IMR-90 (cell line): ENCODE measurements around the gene BUD23. TPM values are rescaled to one million over a fixed set of nuclear protein-coding genes. Genes with fewer than 3 reads are reported as not detected.
"Not testable (repeated sequence)": the region's sequence is repeated elsewhere in the genome, so short reads cannot be mapped to it uniquely, and the experiment has no call there.

ENCODE experiments used
- ATAC-seq: fragments of 200-7000 bp; cut with Tn5 transposase; 2 replicates; pipeline ENCODE4 v1.9.1; 2020; ENCODE audit warnings: low read depth, mild to moderate bottlenecking, moderate library complexity
- BruUV-seq: library from RNA; stranded (reverse); fragments of 400-500 nt; replicated peaks from 2 replicates; lab custom pipeline; 2021; lab: Mats Ljungman, UMichigan
- CTCF ChIA-PET: fragments of 300-600 bp; formaldehyde crosslinking; extraction: SDS; loops from one replicate; lab custom pipeline; 2021; ENCODE audit warnings: antibody characterized with exemption; lab: Yijun Ruan, JAX
- POLR2A ChIA-PET: fragments of 300-600 bp; sonication (Branson Sonifier 250); formaldehyde crosslinking; loops from one replicate; lab custom pipeline; 2022; ENCODE audit warnings: antibody characterized with exemption; ENCODE audit not compliant: unreplicated experiment; lab: Charles Lee
- DNase-seq: peaks from one replicate; pipeline ENCODE4 v3.0.0; 2013
- H2AFZ ChIP-seq: replicated peaks from 2 replicates; pipeline ENCODE3; 2013; ENCODE audit warnings: low read length, mild to moderate bottlenecking; ENCODE audit not compliant: poor library complexity
- H2AK5ac ChIP-seq: 2 replicates; pipeline ENCODE4 v1.6.1; 2013; ENCODE audit warnings: low read depth, low read length, inconsistent platforms
- H2AK9ac ChIP-seq: replicated peaks from 2 replicates; pipeline ENCODE3; 2013; ENCODE audit warnings: mild to moderate bottlenecking, low read depth, low read length, moderate library complexity; ENCODE audit not compliant: poor library complexity
- H2BK120ac ChIP-seq: 2 replicates; pipeline ENCODE4 v1.6.1; 2013; ENCODE audit warnings: low read depth, low read length, inconsistent platforms
- H2BK15ac ChIP-seq: 3 replicates; pipeline ENCODE4 v1.6.1; 2013; ENCODE audit warnings: low read depth, low read length, inconsistent platforms
- H2BK20ac ChIP-seq: 2 replicates; pipeline ENCODE4 v1.6.1; 2013; ENCODE audit warnings: low read depth, mild to moderate bottlenecking, inconsistent platforms, low read length, moderate library complexity
- H2BK5ac ChIP-seq: 2 replicates; pipeline ENCODE4 v1.6.1; 2013; ENCODE audit warnings: mild to moderate bottlenecking, low read depth, low read length, inconsistent platforms; ENCODE audit not compliant: poor library complexity, severe bottlenecking
- H3K14ac ChIP-seq: replicated peaks from 2 replicates; pipeline ENCODE4 v1.6.1; 2013; ENCODE audit warnings: low read depth, low read length, inconsistent platforms
- H3K18ac ChIP-seq: 2 replicates; pipeline ENCODE4 v1.6.1; 2013; ENCODE audit warnings: low read depth, low read length, control low read depth
- H3K23ac ChIP-seq: 2 replicates; pipeline ENCODE4 v1.6.1; 2013; ENCODE audit warnings: low read depth, low read length, inconsistent platforms
- H3K27ac ChIP-seq: 2 replicates; pipeline ENCODE4 v1.5.1; 2013; ENCODE audit warnings: mild to moderate bottlenecking, control low read depth, low read length; ENCODE audit not compliant: insufficient read depth
- H3K27me3 ChIP-seq: 2 replicates; pipeline ENCODE4 v1.6.1; 2013; ENCODE audit warnings: low read length; ENCODE audit not compliant: control insufficient read depth, insufficient read depth
- H3K36me3 ChIP-seq: 2 replicates; pipeline ENCODE4 v1.6.1; 2013; ENCODE audit warnings: low read length, mixed read lengths; ENCODE audit not compliant: control insufficient read depth, insufficient read depth
- H3K4ac ChIP-seq: 2 replicates; pipeline ENCODE4 v1.6.1; 2013; ENCODE audit warnings: low read depth, low read length, inconsistent platforms
- H3K4me1 ChIP-seq: 2 replicates; pipeline ENCODE4 v1.6.1; 2013; ENCODE audit warnings: low read length, mixed read lengths; ENCODE audit not compliant: control insufficient read depth, insufficient read depth
- H3K4me2 ChIP-seq: 2 replicates; pipeline ENCODE4 v1.6.1; 2013; ENCODE audit warnings: low read depth, mild to moderate bottlenecking, control low read depth, low read length, moderate library complexity
- H3K4me3 ChIP-seq: 2 replicates; pipeline ENCODE4 v1.5.1; 2013; ENCODE audit warnings: low read depth, mild to moderate bottlenecking, control low read depth, low read length, moderate library complexity; ENCODE audit not compliant: insufficient read depth
- H3K56ac ChIP-seq: 2 replicates; pipeline ENCODE4 v1.6.1; 2013; ENCODE audit warnings: low read length, inconsistent platforms; ENCODE audit not compliant: insufficient read depth; ENCODE audit errors: extremely low read depth
- H3K79me1 ChIP-seq, 2 experiments: 2 replicates each; pipeline ENCODE4 v1.6.1; 2013; ENCODE audit warnings: low read length in 2 of 2, inconsistent platforms in 1 of 2, low read depth in 1 of 2
- H3K9ac ChIP-seq: 2 replicates; pipeline ENCODE4 v1.6.1; 2013; ENCODE audit warnings: low read depth, low read length, control low read depth
- H3K9me1 ChIP-seq: 2 replicates; pipeline ENCODE4 v1.6.1; 2013; ENCODE audit warnings: low read length, inconsistent platforms; ENCODE audit not compliant: insufficient read depth
- H3K9me3 ChIP-seq: 2 replicates; pipeline ENCODE4 v1.6.1; 2013; ENCODE audit warnings: low read length; ENCODE audit not compliant: control insufficient read depth, insufficient read depth
- H4K20me1 ChIP-seq: 2 replicates; pipeline ENCODE4 v1.6.1; 2013; ENCODE audit warnings: low read length, inconsistent platforms; ENCODE audit not compliant: insufficient read depth
- H4K5ac ChIP-seq: 2 replicates; pipeline ENCODE4 v1.6.1; 2013; ENCODE audit warnings: mild to moderate bottlenecking, low read depth, low read length, control low read depth
- H4K8ac ChIP-seq, 2 experiments: 2 replicates each; pipeline ENCODE4 v1.6.1; 2013; ENCODE audit warnings: low read depth in 2 of 2, low read length in 2 of 2, control low read depth in 1 of 2, inconsistent platforms in 1 of 2
- H4K91ac ChIP-seq: 2 replicates; pipeline ENCODE4 v1.6.1; 2013; ENCODE audit warnings: low read depth, low read length, inconsistent platforms; ENCODE audit not compliant: insufficient read depth
- BHLHE40 ChIP-seq: fragments of 150-350 bp; IDR thresholded peaks from 2 replicates; pipeline ENCODE4 v1.6.1; 2016; ENCODE audit warnings: mild to moderate bottlenecking, low read depth, low read length
- CHD1 ChIP-seq: IDR thresholded peaks from 2 replicates; pipeline ENCODE4 v1.6.1; 2012; ENCODE audit warnings: low read depth, low read length, improper control_type of control experiment
- FOS ChIP-seq: fragments of 150-350 bp; IDR thresholded peaks from 2 replicates; pipeline ENCODE4 v1.6.1; 2016; ENCODE audit warnings: low read depth, low read length
- MXI1 ChIP-seq: IDR thresholded peaks from 2 replicates; pipeline ENCODE4 v1.6.1; 2012; ENCODE audit warnings: low read depth, mild to moderate bottlenecking, low read length, moderate library complexity, borderline replicate concordance
- RAD21 ChIP-seq: IDR thresholded peaks from 2 replicates; pipeline ENCODE4 v1.6.1; 2012; ENCODE audit warnings: low read length, improper control_type of control experiment
- RFX5 ChIP-seq: IDR thresholded peaks from 2 replicates; pipeline ENCODE4 v1.8.0; 2012; ENCODE audit warnings: low read depth, mild to moderate bottlenecking, low read length, moderate library complexity
- WGBS, 2 experiments: methylation state at CpG; one replicate each; pipeline versions ENCODE4 v1.1.5 to v1.1.7; 2013; ENCODE audit warnings: missing lambda C conversion rate in 2 of 2; ENCODE audit not compliant: insufficient read length in 1 of 2; ENCODE audit errors: extremely low coverage in 2 of 2; 5-methylcytosine and 5-hydroxymethylcytosine counted together
- dilution Hi-C: fragments of 300-500 bp; cut with HindIII; formaldehyde crosslinking; loops from one replicate; pipeline ENCODE4 v1.14.3; 2018; ENCODE audit warnings: low sequenced_read_pairs; ENCODE audit not compliant: unreplicated experiment
- in situ Hi-C: fragments of 300-500 bp; cut with MboI; formaldehyde crosslinking; loops from 3 replicates; pipeline ENCODE4 v1.14.3; 2019; ENCODE audit warnings: low sequenced_read_pairs, inconsistent platforms, mixed read lengths
- intact Hi-C: fragments of 100-400 bp; cut with micrococcal nuclease; formaldehyde crosslinking; loops from 2 replicates; pipeline ENCODE4 v1.10.0; 2022
- polyA plus RNA-seq, 3 experiments: library from polyadenylated mRNA; depleted of rRNA; stranded (reverse); fragments of >200 nt; gene quantifications; 2 replicates each; pipeline ENCODE4 v1.2.3, GENCODE V29; 2012; ENCODE audit warnings: low replicate concordance in 1 of 3
- total RNA-seq: library from RNA; depleted of rRNA; stranded (reverse); fragments of >200 nt; gene quantifications from 2 replicates; pipeline ENCODE4 v1.2.3, GENCODE V29; 2012

The BUD23 gene
- total and polyA plus RNA-seq, 2 of the 4 experiments (the other 2 are of a cell fraction): 35.7 to 65.2 TPM

DNA sequence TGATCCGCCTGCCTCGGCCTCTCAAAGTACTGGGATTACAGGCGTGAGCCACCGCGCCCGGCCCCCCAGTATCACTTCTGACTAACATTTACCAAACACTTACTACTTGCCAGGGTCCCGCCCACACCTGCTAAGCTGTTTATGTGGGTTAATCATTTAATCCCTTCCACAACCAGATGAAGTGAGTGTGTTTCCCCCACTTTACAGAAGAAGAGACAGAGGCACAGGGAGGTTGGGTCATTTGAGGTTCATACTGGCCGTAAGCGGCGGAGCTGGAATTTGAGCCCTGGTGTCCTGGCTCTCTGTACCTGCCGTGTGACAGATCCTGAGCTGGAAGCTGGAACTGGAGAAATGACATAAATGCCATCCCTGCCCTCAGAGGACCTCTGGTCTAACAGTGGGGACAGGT is 30.9 kb upstream of the BUD23 start:
- Histone ChIP-seq H3K14ac (no peak overlapping the region), H3K27ac (no peak overlapping the region), H2AK9ac (no peak overlapping the region), H2AFZ (no peak overlapping the region), H2BK15ac (no peak overlapping the region), H3K9me3 (no peaks in the 10 kb centered on the region), H4K5ac (no peak overlapping the region), H2BK5ac (no peak overlapping the region), H3K9me1 (no peaks in the 10 kb centered on the region), H3K56ac (no peak overlapping the region), H3K4me2 (no peak overlapping the region), H4K8ac (no peak overlapping the region), H3K9ac (no peak overlapping the region), H3K18ac (no peak overlapping the region), H4K20me1 (no peaks in the 10 kb centered on the region), H2AK5ac (no peak overlapping the region), H2BK120ac (no peak overlapping the region), H3K23ac (no peak overlapping the region), H3K79me1 (no peaks in the 10 kb centered on the region), H3K4me3 (no peak overlapping the region), H2BK20ac (no peak overlapping the region), H4K91ac (no peak overlapping the region), H3K4ac (no peak overlapping the region), H3K27me3 (peaks cover 43% of the 10 kb centered on the region), H3K4me1 (no peaks in the 10 kb centered on the region; the same call in 1 of the 2 replicates), H3K36me3 (no peaks in the 10 kb centered on the region)
- ChIA-PET POLR2A (no interaction called here), CTCF (interaction anchor here (1.4 kb wide), 1 partner anchor 16 kb away, joined by 3 read pairs; no protein-coding TSS in a partner anchor)
- DNase-seq (no peak), ATAC-seq (no peak)
- in situ Hi-C loops (no loop called here), intact Hi-C loops (no loop called here), dilution Hi-C loops (no loop called here)
- BruUV-seq: no TSS peak
- no peak for TF ChIP-seq CHD1
- no peak for TF ChIP-seq MXI1
- no peak for TF ChIP-seq FOS
- TF ChIP-seq BHLHE40: no peak
- TF ChIP-seq RAD21: no peak
- no peak for TF ChIP-seq RFX5
- WGBS, 2 experiments: 67% methylated on average over 3 of the region's 11 CpGs; no CpG with 5 or more reads in 1 of the 2 experiments

DNA sequence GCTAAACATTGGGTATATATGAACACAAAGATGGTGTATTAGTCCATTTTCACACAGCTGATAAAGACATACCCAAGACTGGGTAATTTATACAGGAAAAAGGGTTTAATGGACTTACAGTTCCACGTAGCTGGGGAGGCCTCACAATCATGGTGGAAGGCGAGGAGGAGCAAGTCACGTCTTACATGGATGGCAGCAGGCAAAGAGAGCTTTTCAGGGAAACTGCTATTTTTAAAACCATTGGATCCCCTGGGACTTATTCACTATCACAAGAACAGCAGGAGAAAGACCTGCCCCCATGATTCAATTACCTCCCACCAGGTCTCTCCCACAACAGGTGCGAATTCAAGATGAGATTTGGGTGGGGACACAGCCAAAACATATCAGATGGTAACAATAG is 28.1 kb upstream of the BUD23 start:
- H2BK120ac ChIP-seq, H3K4me1 ChIP-seq, H3K4me2 ChIP-seq, ATAC-seq, in situ Hi-C loops, H3K9me1 ChIP-seq, H3K23ac ChIP-seq, H3K9ac ChIP-seq, H3K4me3 ChIP-seq, H3K14ac ChIP-seq, H4K91ac ChIP-seq, H3K9me3 ChIP-seq, H3K79me1 ChIP-seq, intact Hi-C loops, H2AFZ ChIP-seq, dilution Hi-C loops, H3K27ac ChIP-seq, H2BK20ac ChIP-seq, H4K20me1 ChIP-seq, H3K56ac ChIP-seq, H3K18ac ChIP-seq, H2AK9ac ChIP-seq, H2BK5ac ChIP-seq, H4K8ac ChIP-seq, H4K5ac ChIP-seq, DNase-seq, H2BK15ac ChIP-seq, H3K4ac ChIP-seq, POLR2A ChIA-PET, H2AK5ac ChIP-seq, BruUV-seq, H3K36me3 ChIP-seq, CTCF ChIA-PET: not testable (repeated sequence)
- peaks cover 21% of the 10 kb centered on the region for H3K27me3 ChIP-seq
- no CpG with 5 or more reads among the region's 4 CpGs for WGBS, 2 experiments
